ENCODE measurements around the gene SPEM3.

DNA sequence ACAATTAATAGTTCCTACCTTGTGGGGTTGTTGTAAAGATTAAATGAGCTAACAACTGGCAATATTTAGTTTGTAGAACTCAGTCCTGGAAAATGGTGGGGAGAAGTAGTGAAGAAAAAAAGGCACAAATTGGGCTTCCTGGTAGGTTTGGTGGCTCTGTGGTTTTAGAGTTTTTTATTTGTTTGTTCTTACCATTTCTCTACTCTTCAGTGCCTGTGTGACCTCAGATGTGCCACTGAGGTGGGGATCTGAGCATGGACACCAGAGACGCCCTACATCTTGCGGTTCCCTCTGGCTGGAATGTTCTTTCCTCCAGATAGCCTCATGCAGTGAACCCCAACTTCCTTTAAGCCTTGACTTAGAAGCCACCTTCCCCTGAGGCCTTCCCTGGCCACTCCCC lies 43.1 kb downstream of the SPEM3 start:
- TF ChIP-seq POLR2AphosphoS5 (IDR thresholded peaks at IDR 0.05; ENCODE audit: low read depth, low read length) (no peak), TAF1 (IDR thresholded peaks at IDR 0.05; ENCODE audit: borderline replicate concordance, insufficient read depth, low read length) (no peak), SIN3A (IDR thresholded peaks at IDR 0.05; ENCODE audit: borderline replicate concordance, insufficient read depth, low read length) (no peak)
